ENCODE data around the gene PLXNC1.

- TF ChIP-seq EZH2 (IDR thresholded peaks at IDR 0.05; ENCODE audit: low read length), result no peak
- TF ChIP-seq, protein P1, sequence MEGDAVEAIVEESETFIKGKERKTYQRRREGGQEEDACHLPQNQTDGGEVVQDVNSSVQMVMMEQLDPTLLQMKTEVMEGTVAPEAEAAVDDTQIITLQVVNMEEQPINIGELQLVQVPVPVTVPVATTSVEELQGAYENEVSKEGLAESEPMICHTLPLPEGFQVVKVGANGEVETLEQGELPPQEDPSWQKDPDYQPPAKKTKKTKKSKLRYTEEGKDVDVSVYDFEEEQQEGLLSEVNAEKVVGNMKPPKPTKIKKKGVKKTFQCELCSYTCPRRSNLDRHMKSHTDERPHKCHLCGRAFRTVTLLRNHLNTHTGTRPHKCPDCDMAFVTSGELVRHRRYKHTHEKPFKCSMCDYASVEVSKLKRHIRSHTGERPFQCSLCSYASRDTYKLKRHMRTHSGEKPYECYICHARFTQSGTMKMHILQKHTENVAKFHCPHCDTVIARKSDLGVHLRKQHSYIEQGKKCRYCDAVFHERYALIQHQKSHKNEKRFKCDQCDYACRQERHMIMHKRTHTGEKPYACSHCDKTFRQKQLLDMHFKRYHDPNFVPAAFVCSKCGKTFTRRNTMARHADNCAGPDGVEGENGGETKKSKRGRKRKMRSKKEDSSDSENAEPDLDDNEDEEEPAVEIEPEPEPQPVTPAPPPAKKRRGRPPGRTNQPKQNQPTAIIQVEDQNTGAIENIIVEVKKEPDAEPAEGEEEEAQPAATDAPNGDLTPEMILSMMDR (optimal IDR thresholded peaks at IDR 0.05 in 1 of 3, IDR thresholded peaks at IDR 0.05 in 1 of 3, conservative IDR thresholded peaks at IDR 0.05 in 1 of 3; ENCODE audit: extremely low read depth in 1 of 3, insufficient read depth in 2 of 3, low read length in 3 of 3), result no peak
These were observed 75.5 kb downstream of the PLXNC1 start for GRCh38 chr12:94223842-94224241.
